ENCODE results near the gene DIS3L2. TPM values are rescaled to one million over a fixed set of nuclear protein-coding genes. Genes with fewer than 3 reads are reported as not detected.
A peak's percentile ranks its signal among the peaks of the same experiment; 100 is the strongest.

The DIS3L2 gene
- total and polyA plus RNA-seq, 2 experiments from 2014 or later = 9.3 to 15.6 TPM

GRCh38 chr2:231955758-231956472 lies 5.6 kb upstream of the DIS3L2 start:
- Histone ChIP-seq H3K36me3 (ENCODE audit: low read depth) (no peaks in the 10 kb centered on the region), H3K27me3 (replicated peaks; ENCODE audit: insufficient read depth) (no peaks in the 10 kb centered on the region), H3K9me2 (ENCODE audit: insufficient read depth) (no peaks in the 10 kb centered on the region), H3K4me3 (no peak overlapping the region), H3F3A (ENCODE audit: insufficient read depth) (no peaks in the 10 kb centered on the region), H3K4me2 (ENCODE audit: unreplicated experiment) (no peak overlapping the region), H3K9ac (no peak overlapping the region), H3K4me1 (ENCODE audit: insufficient read depth) (peaks cover 3% of the 10 kb centered on the region), H3K27ac (no peak overlapping the region), H2AFZ (no peak overlapping the region), H3K79me2 (ENCODE audit: insufficient read depth) (no peaks in the 10 kb centered on the region), H4K20me1 (ENCODE audit: insufficient read depth) (no peaks in the 10 kb centered on the region), H3K9me3 (ENCODE audit: low read depth) (no peaks in the 10 kb centered on the region)
- TF ChIP-seq EZH2 (IDR thresholded peaks at IDR 0.05; ENCODE audit: insufficient read depth, poor library complexity, severe bottlenecking) (no peak), EZH2phosphoT487 (IDR thresholded peaks at IDR 0.05; ENCODE audit: insufficient read depth, low read depth) (no peak)
- in situ Hi-C loops (cut with MboI) = no loop called here
- DNase-seq = no peak
- WGBS, 2 experiments (ENCODE audit: low coverage in 1 of 2, low lambda C conversion rate in 2 of 2, missing lambda C conversion rate in 2 of 2) = 79 to 82% methylated on average over 8 of the region's 8 CpGs

GRCh38 chr2:231957913-231958763 lies 3.4 kb upstream of the DIS3L2 start:
- H3K36me3 ChIP-seq (ENCODE audit: low read depth) = no peaks in the 10 kb centered on the region
- no peak overlapping the region for H3K4me2 ChIP-seq (ENCODE audit: unreplicated experiment)
- H2AFZ ChIP-seq = no peak overlapping the region
- no peaks in the 10 kb centered on the region for H3K9me2 ChIP-seq (ENCODE audit: insufficient read depth)
- peaks cover 15% of the 10 kb centered on the region for H3K79me2 ChIP-seq (ENCODE audit: insufficient read depth)
- no peaks in the 10 kb centered on the region for H4K20me1 ChIP-seq (ENCODE audit: insufficient read depth)
- in situ Hi-C loops (cut with MboI) = no loop called here
- H3F3A ChIP-seq (ENCODE audit: insufficient read depth) = no peaks in the 10 kb centered on the region
- H3K4me1 ChIP-seq (ENCODE audit: insufficient read depth) = peaks cover 7% of the 10 kb centered on the region
- no peak overlapping the region for H3K4me3 ChIP-seq
- H3K9me3 ChIP-seq (ENCODE audit: low read depth) = no peaks in the 10 kb centered on the region
- TF ChIP-seq EZH2phosphoT487 (IDR thresholded peaks at IDR 0.05; ENCODE audit: insufficient read depth, low read depth) (no peak), EZH2 (IDR thresholded peaks at IDR 0.05; ENCODE audit: insufficient read depth, poor library complexity, severe bottlenecking) (no peak)
- 65 to 71% methylated on average over 4 of the region's 4 CpGs for WGBS, 2 experiments (ENCODE audit: low coverage in 1 of 2, low lambda C conversion rate in 2 of 2, missing lambda C conversion rate in 2 of 2)
- H3K27ac ChIP-seq = no peak overlapping the region
- no peak for DNase-seq
- H3K27me3 ChIP-seq (replicated peaks; ENCODE audit: insufficient read depth) = no peaks in the 10 kb centered on the region
- no peak overlapping the region for H3K9ac ChIP-seq

- Histone ChIP-seq H3K9me2 (ENCODE audit: insufficient read depth) (no peaks in the 10 kb centered on the region), H3K27me3 (replicated peaks; ENCODE audit: insufficient read depth) (no peaks in the 10 kb centered on the region), H3K9me3 (ENCODE audit: low read depth) (no peaks in the 10 kb centered on the region), H3K4me3 (peak overlapping the region; percentile 95), H3K27ac (peak overlapping the region; percentile 51), H2AFZ (peak overlapping the region; percentile 97), H4K20me1 (ENCODE audit: insufficient read depth) (no peaks in the 10 kb centered on the region), H3K4me1 (ENCODE audit: insufficient read depth) (peaks cover 9% of the 10 kb centered on the region), H3K79me2 (ENCODE audit: insufficient read depth) (peaks cover 43% of the 10 kb centered on the region), H3F3A (ENCODE audit: insufficient read depth) (no peaks in the 10 kb centered on the region), H3K9ac (peak overlapping the region; percentile 90), H3K4me2 (ENCODE audit: unreplicated experiment) (peak overlapping the region; percentile 88), H3K36me3 (ENCODE audit: low read depth) (no peaks in the 10 kb centered on the region)
- in situ Hi-C loops (cut with MboI) = no loop called here
- TF ChIP-seq EZH2phosphoT487 (IDR thresholded peaks at IDR 0.05; ENCODE audit: insufficient read depth, low read depth) = no peak
- no peak for DNase-seq
- WGBS, 2 experiments (ENCODE audit: low coverage in 1 of 2, low lambda C conversion rate in 2 of 2, missing lambda C conversion rate in 2 of 2) = 56 to 61% methylated on average over 18 of the region's 18 CpGs
Observed at GRCh38 chr2:231960810-231961348, 634 bp upstream of the DIS3L2 start.

GRCh38 chr2:231965102-231965501 lies 3.6 kb downstream of the DIS3L2 start:
- Histone ChIP-seq H2AFZ (no peak overlapping the region), H3K27ac (no peak overlapping the region), H3K9me2 (ENCODE audit: insufficient read depth) (no peaks in the 10 kb centered on the region), H3K9me3 (ENCODE audit: low read depth) (no peaks in the 10 kb centered on the region), H3K9ac (no peak overlapping the region), H3K27me3 (replicated peaks; ENCODE audit: insufficient read depth) (no peaks in the 10 kb centered on the region), H3K4me2 (ENCODE audit: unreplicated experiment) (no peak overlapping the region), H3K4me3 (no peak overlapping the region), H3K4me1 (ENCODE audit: insufficient read depth) (peaks cover 9% of the 10 kb centered on the region), H3F3A (ENCODE audit: insufficient read depth) (no peaks in the 10 kb centered on the region), H3K79me2 (ENCODE audit: insufficient read depth) (peaks cover 85% of the 10 kb centered on the region), H4K20me1 (ENCODE audit: insufficient read depth) (peaks cover 10% of the 10 kb centered on the region; the same call in 1 of the 2 replicates), H3K36me3 (ENCODE audit: low read depth) (no peaks in the 10 kb centered on the region)
- TF ChIP-seq EZH2phosphoT487 (IDR thresholded peaks at IDR 0.05; ENCODE audit: insufficient read depth, low read depth) (no peak), EZH2 (IDR thresholded peaks at IDR 0.05; ENCODE audit: insufficient read depth, poor library complexity, severe bottlenecking) (no peak)
- WGBS, 2 experiments (ENCODE audit: low coverage in 1 of 2, low lambda C conversion rate in 2 of 2, missing lambda C conversion rate in 2 of 2) = 95 to 100% methylated on average over 1 of the region's 1 CpG
- in situ Hi-C loops (cut with MboI) = no loop called here
- DNase-seq = no peak
